Measurements from ENCODE around the gene H6PD. TPM values are rescaled to one million over a fixed set of nuclear protein-coding genes. Genes with fewer than 3 reads are reported as not detected.

The H6PD gene
- total RNA-seq, 1 donor from 2014 or later = 23.9 TPM

GRCh38 chr1:9231648-9232332, 2.8 kb upstream of the H6PD start:
- Mint-ChIP-seq H3K4me3 (peak overlapping the region; percentile 3), H3K9me3 (no peaks in the 10 kb centered on the region), H3K27ac (ENCODE audit: unreplicated experiment) (no peak overlapping the region)

DNA sequence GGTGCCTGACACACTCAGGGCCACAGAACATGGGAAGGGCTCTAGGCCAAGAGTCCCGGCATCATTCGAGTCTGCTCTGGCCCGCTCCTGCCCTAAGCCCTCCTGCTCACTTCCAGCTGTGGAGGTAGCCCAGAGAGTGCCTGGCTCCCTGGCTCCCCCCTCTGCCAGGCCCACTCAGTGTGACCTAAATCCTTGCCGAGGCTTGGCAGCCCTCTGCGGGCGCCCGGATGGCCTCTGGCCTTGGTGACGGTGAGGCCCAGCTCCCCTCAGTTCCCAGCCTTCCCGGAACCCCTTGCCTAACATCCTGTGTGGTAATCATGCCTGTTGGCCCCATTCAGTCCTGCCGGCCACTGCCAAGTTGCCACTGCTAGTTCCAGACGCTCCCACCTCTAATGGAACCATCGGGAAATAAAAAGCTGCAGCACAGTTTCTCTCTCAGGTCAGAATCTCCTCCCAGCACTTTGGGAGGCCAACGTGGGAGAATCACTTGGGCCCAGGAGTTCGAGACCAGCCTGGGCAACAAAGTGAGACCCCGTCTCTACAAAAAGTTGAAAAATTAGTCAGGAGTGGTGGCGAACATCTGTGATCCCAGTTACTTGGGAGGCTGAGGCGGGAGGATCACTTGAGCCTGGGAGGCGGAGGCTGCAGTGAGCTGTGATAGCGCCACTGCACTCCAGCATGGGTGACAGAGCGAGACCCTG, 1.2 kb upstream of the H6PD start:
- Mint-ChIP-seq H3K27ac (ENCODE audit: unreplicated experiment) (no peak overlapping the region), H3K36me3 (ENCODE audit: low read depth) (no peaks in the 10 kb centered on the region), H3K4me3 (peak overlapping the region; percentile 88), H3K4me1 (peaks cover 17% of the 10 kb centered on the region), H3K9me3 (no peaks in the 10 kb centered on the region), H3K27me3 (ENCODE audit: low read depth) (peaks cover 7% of the 10 kb centered on the region)
- TF ChIP-seq, protein P1, sequence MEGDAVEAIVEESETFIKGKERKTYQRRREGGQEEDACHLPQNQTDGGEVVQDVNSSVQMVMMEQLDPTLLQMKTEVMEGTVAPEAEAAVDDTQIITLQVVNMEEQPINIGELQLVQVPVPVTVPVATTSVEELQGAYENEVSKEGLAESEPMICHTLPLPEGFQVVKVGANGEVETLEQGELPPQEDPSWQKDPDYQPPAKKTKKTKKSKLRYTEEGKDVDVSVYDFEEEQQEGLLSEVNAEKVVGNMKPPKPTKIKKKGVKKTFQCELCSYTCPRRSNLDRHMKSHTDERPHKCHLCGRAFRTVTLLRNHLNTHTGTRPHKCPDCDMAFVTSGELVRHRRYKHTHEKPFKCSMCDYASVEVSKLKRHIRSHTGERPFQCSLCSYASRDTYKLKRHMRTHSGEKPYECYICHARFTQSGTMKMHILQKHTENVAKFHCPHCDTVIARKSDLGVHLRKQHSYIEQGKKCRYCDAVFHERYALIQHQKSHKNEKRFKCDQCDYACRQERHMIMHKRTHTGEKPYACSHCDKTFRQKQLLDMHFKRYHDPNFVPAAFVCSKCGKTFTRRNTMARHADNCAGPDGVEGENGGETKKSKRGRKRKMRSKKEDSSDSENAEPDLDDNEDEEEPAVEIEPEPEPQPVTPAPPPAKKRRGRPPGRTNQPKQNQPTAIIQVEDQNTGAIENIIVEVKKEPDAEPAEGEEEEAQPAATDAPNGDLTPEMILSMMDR (conservative IDR thresholded peaks at IDR 0.05) = no peak
- no peak for DNase-seq (ENCODE audit: low read depth, low spot score)

More at GRCh38 chr1:9231648-9232332, 2.8 kb upstream of the H6PD start:
- Mint-ChIP-seq H3K36me3 (ENCODE audit: low read depth) (no peaks in the 10 kb centered on the region), H3K27me3 (ENCODE audit: low read depth) (peaks cover 7% of the 10 kb centered on the region), H3K4me1 (peaks cover 7% of the 10 kb centered on the region)
- no peak for DNase-seq (ENCODE audit: low read depth, low spot score)
- TF ChIP-seq, protein P1 (conservative IDR thresholded peaks at IDR 0.05) = no peak

- peaks cover 7% of the 10 kb centered on the region for H3K27me3 Mint-ChIP-seq (ENCODE audit: low read depth)
- H3K9me3 Mint-ChIP-seq = no peaks in the 10 kb centered on the region
- DNase-seq (ENCODE audit: low read depth, low spot score) = no peak
- H3K36me3 Mint-ChIP-seq (ENCODE audit: low read depth) = no peaks in the 10 kb centered on the region
- H3K4me1 Mint-ChIP-seq = peaks cover 20% of the 10 kb centered on the region
- TF ChIP-seq, protein P1 (conservative IDR thresholded peaks at IDR 0.05) = no peak
- H3K27ac Mint-ChIP-seq (ENCODE audit: unreplicated experiment) = no peak overlapping the region
- H3K4me3 Mint-ChIP-seq = peak overlapping the region; percentile 88
Observed at GRCh38 chr1:9233942-9234222, 692 bp upstream of the H6PD start.

DNA sequence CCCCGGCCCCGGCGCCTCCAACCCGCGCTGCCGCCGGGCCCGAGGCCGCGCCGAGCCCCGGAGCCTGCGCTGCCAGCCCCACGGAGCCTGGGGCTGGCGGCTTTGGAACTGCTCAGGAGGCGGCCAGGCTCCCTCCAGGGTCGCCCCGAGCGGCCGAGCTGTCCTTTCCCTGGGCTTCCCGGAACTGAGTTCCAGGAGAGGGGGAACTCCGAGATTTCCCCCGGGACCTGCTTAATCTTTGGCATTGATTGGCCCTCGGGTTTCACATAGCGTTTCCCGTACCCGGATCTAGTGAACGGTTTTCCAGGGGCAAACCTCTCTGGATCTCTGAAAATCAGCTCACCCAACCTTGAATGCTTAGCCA, 504 bp downstream of the H6PD start:
- no peaks in the 10 kb centered on the region for H3K9me3 Mint-ChIP-seq
- peak; percentile 42 for DNase-seq (ENCODE audit: low read depth, low spot score)
- peaks cover 7% of the 10 kb centered on the region for H3K27me3 Mint-ChIP-seq (ENCODE audit: low read depth)
- TF ChIP-seq, protein P1 (conservative IDR thresholded peaks at IDR 0.05) = no peak
- peaks cover 29% of the 10 kb centered on the region for H3K4me1 Mint-ChIP-seq
- peak overlapping the region; percentile 92 for H3K4me3 Mint-ChIP-seq
- H3K36me3 Mint-ChIP-seq (ENCODE audit: low read depth) = no peaks in the 10 kb centered on the region
- peak overlapping the region; percentile 89 for H3K27ac Mint-ChIP-seq (ENCODE audit: unreplicated experiment)

DNA sequence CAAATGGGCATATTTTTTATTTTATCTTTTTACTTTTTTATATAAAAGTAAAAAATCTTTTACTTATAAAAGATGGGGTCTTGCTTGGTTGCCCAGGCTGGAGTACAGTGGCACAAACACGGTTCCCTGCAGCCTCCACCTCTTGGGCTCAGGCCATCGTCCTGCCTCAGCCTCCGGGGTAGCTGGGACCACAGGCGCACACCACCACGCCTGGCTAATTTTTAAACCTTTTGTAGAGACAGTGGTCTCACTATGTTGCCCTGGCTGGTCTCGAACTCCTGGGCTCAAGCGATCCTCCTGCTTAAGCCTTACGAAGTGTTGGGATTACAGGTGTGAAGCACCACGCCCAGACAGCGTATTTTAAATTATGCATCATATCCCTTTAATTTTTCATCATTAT, 986 bp downstream of the H6PD start:
- peaks cover 31% of the 10 kb centered on the region for H3K4me1 Mint-ChIP-seq
- H3K27ac Mint-ChIP-seq (ENCODE audit: unreplicated experiment) = no peak overlapping the region
- no peaks in the 10 kb centered on the region for H3K36me3 Mint-ChIP-seq (ENCODE audit: low read depth)
- H3K4me3 Mint-ChIP-seq = peak overlapping the region; percentile 92
- no peaks in the 10 kb centered on the region for H3K9me3 Mint-ChIP-seq
- peaks cover 7% of the 10 kb centered on the region for H3K27me3 Mint-ChIP-seq (ENCODE audit: low read depth)
- TF ChIP-seq, protein P1 (conservative IDR thresholded peaks at IDR 0.05) = no peak
- DNase-seq (ENCODE audit: low read depth, low spot score) = no peak
